NCI-H128 (cell line): ENCODE data around the gene FOXS1.
A peak's percentile ranks its signal among the peaks of the same experiment; 100 is the strongest.
"Not testable (repeated sequence)": the region's sequence is repeated elsewhere in the genome, so short reads cannot be mapped to it uniquely, and the experiment has no call there.

ENCODE experiments used
- DNase-seq: peaks from one replicate; lab custom pipeline; 2025; ENCODE audit not compliant: unreplicated experiment; lab: John Stamatoyannopoulos, UW

FOXS1 gene

GRCh38 chr20:31823360-31824124 lies 21.9 kb downstream of the FOXS1 start:
- DNase-seq = no peak

GRCh38 chr20:31822421-31823330 lies 22.7 kb downstream of the FOXS1 start:
- DNase-seq = peak; percentile 52

DNA sequence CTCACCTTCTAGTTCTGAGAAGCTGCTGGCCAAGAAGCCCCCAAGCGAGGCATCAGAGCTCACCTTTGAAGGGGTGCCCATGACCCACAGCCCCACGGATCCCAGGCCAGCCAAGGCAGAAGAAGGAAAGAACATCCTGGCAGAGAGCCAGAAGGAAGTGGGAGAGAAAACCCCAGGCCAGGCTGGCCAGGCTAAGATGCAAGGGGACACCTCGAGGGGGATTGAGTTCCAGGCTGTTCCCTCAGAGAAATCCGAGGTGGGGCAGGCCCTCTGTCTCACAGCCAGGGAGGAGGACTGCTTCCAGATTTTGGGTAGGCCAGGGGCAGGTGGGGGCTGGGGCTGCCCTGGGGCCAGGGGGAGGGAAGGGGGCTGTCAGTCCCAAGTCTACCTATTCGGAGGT lies 24.0 kb downstream of the FOXS1 start:
- DNase-seq = no peak

DNA sequence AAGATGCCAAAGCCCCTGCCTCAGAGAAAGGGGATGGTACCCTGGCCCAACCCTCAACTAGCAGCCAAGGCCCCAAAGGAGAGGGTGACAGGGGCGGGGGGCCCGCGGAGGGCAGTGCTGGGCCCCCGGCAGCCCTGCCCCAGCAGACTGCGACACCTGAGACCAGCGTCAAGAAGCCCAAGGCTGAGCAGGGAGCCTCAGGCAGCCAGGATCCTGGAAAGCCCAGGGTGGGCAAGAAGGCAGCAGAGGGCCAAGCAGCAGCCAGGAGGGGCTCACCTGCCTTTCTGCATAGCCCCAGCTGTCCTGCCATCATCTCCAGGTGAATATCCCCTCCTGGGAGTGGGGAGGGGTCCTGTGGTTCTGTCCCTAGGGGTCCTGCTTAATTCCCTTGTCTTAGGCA lies 25.2 kb downstream of the FOXS1 start:
- no peak for DNase-seq

GRCh38 chr20:31819083-31819784 lies 26.2 kb downstream of the FOXS1 start, which contains the start of gene MYLK2:
Gene MYLK2 (plus strand): TSS chr20:31819356. CDS start chr20:31819581, 225 bp downstream.
- DNase-seq = no peak

DNA sequence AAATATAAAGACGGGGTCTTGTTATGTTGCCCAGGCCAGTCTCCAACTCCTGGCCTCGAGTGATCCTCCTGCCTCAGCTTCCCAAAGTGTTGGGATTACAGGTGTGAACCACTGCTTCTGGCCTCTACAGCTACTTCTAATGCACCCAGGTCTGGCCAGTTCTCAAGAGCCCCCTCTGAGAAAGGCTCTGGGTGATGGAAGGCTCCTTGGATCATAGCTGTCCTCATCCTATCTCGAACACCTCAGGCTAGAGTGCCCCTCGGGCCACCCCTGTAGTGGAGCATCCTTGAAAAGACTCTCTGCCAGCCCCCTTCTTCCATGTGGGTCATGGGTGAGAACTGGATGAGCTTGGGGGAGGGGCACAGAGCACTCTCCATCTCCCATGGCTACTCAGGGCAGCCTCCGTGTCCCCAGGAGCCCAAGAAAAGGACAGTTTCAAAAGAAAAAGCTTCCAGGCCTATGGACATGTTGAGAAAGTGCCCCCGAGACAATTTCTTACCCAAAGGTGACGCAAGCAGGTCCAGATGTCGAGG lies 27.0 kb downstream of the FOXS1 start:
- DNase-seq = no peak

GRCh38 chr20:31817461-31817860 lies 27.9 kb downstream of the FOXS1 start:
- DNase-seq = no peak

GRCh38 chr20:31816221-31816620 lies 29.2 kb downstream of the FOXS1 start:
- DNase-seq = no peak

DNA sequence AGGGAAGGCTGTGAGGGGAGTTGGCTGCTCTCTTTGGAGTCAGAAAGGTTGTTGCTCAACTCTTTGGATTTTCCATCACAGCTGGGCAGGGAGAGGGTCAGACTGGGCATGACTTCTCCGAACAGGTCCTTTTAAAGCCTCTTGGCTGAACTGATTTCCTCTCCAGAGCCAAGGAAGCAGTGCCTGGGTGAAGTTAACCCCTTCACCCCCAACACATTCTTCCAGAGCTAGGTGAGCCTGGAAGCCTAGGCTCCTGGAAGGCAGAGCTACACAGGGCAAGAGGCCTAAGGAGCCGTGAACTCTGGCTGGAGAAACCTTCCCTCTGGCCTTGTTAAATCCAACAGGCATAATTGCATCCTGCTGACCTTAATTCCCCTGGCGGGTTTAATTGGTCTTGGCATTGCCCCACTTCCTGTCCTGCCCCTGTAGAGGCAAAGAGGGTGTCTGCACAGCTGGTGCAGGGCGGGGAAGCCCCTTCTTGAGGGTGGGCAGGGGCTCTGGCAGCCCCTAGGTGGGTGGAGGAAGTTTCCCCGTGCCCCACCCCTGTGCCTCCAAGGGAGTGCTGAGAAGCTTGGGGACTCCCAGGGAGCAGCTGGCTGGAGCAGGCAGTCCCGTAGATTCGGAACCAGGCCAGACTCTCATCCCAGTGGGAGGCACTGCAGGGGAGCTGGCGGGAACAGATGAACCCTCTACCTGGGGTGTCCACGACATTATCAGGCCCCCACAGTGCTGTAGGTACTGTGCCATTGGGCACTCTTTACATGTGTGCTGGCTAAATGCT lies 29.8 kb downstream of the FOXS1 start:
- no peak for DNase-seq

DNA sequence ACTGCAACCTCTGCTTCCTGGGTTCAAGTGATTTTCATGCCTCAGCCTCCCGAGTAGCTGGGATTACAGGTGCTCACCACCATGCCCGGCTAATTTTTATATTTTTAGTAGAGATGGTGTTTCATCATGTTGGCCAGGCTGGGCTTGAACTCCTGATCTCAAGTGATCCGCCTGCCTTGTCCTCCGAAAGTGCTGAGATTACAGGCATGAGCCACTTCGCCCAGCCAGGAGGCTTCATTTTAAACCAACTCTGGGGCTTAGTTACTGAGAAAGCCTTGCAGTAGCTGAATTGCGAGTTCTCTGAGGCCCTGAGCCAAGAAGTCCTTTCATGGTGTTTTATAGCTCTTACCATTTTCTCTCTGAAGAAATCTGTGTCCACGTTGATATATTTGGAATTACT lies 31.3 kb downstream of the FOXS1 start:
- DNase-seq = not testable (repeated sequence)

DNA sequence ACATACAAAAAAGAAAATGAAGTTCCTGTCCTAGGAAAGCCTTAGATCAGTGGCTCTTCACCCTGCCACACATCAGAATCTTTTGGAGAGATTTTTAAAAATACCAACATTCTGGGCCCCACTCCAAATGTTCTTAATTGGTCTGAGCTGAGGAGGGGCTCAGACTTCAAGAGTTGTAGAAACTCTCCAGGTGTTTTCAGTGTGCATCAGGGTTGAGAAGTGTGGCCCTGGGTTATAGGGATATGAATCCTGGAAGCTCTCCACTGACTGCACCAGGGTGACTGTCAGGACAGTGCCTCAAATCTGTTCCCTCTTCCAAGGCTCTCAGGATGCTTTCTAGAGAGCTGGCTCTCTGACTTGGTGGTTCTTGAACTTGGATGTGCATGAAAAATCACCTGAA lies 31.8 kb downstream of the FOXS1 start:
- no peak for DNase-seq

- no peak for DNase-seq
These were observed 33.3 kb downstream of the FOXS1 start for GRCh38 chr20:31811796-31812728.

DNA sequence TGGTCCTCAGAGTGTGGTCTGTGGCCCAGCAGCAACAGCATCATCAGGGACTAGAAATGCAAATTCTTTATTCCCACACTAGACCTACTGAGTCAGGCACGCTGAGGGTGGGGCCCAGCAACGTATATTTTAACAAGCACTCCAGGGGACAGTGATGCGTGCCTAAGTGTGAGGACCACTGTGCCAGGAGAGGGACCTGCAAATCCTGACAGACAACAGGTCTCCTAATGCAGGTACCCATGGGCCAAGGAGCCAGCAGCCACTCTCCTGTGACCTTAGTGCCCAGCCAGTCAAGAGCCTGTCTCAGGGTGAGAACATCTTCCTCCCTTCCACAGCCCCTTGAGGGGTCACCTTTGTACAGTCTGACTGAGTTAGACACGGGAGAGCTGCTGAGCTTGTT lies 34.2 kb downstream of the FOXS1 start:
- no peak for DNase-seq

DNA sequence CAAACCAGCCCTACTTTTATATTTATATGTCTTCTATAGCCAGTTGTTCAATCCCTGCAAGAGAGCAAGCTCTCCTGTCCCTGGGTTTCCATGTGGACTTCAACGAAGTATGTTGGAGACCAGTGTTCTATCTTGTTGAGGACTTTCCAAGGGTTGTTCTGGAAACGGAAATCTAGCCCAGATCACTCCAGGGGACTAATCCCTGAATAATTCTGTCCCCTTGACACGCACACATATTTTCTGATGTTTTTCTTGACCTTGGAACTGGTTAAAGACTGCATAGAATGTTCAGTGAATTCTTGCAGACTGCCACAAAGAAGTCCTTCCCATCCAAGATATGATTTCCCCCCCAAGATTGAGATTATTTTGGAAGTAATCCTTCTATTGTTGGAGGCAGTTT lies 35.7 kb downstream of the FOXS1 start:
- DNase-seq = no peak

DNA sequence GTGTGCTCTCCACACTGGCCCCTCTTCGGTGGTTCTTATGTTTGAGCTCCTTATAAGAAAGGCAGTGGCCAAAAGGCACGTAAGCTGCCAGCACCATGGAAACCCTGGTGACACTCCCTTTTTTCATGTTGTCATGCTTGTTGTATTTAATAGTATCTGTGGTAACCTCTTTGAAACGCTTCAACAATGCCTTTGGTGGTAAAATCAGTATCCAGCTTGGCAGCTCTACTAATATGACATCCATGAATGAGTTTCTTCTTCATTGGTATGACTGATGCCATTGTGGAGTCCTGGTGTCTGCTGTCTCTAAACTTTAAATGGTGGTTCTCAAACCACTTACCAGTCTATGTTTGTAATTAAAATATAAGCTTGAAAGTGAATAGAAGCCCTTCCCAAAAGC lies 36.9 kb downstream of the FOXS1 start:
- no peak for DNase-seq

DNA sequence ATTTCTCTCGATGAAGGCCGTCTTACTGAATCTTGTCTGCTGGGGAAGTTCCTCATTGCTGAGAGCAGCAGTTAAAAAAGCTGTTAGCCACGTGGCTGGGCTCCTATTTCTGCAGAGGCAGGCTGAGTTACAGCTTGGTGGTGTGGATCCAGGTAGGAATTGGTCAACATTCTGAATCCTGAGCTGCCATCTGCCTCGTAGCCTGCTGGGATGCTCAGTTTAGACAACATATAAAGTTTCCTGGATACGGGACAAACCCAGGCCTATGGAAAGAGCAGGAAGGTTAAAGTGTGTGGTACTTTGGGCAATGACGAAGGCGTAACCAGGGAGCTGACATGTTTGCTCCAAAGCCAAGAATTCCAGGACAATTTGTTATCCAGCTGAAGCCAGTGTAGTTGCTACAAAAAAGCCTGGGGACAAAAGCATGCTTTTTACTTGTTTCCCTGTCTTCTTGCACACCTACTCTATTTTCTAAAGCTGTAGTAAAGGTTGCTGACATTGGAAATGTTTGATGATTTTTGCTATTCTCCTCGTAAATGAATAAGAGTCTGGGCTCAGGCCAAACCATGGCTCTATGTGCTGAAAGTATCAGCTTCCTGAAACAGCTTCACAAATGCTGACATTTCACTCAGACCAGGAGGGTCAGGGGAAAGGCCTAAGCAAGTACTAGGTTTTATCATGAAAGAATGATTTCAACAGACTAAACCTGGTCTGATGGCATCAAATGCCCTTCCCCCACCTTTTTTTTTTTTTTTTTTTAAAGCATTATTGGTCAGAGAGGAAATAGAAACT lies 38.6 kb downstream of the FOXS1 start:
- no peak for DNase-seq

- DNase-seq = no peak
These were observed 41.7 kb downstream of the FOXS1 start for GRCh38 chr20:31803552-31804291.

DNA sequence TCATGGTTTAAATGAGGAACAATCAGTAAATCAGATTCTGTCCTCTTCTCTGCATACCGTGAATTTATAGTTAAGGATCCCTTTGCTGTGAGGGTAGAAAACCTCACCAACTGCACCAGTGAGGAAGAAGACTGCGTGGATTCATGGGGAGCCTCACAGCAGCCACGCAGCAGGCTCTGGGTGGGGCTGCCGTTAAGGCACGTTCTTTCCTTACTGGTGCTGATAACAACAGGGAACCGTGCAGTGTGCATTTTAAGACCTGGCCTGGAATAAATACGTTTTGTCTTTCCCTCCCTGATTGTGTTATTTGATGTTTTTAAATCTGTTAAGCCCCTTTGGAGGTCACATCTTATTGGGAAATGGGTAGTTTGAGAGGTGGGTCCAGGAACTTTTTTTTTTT lies 43.9 kb downstream of the FOXS1 start:
- DNase-seq = no peak
